Loucy (cell line): ENCODE results near the gene USP33.

Source experiments
- CTCF ChIP-seq: fragments of 200-600 bp; sonication (generic); conservative IDR thresholded peaks from 2 replicates; pipeline ENCODE4 v1.5.1; 2014; ENCODE audit warnings: mild to moderate bottlenecking, antibody characterized with exemption, low read length
- EZH2phosphoT487 ChIP-seq: fragments of 200-600 bp; IDR thresholded peaks from 2 replicates; pipeline ENCODE4 v1.6.1; 2018; ENCODE audit warnings: antibody characterized with exemption, mild to moderate bottlenecking, moderate library complexity, borderline replicate concordance

- TF ChIP-seq CTCF (no peak), EZH2phosphoT487 (no peak)
Observed at GRCh38 chr1:77673030-77673429, 86.6 kb downstream of the USP33 start.
